ENCODE results near the gene LRRC49.

LRRC49 gene

GRCh38 chr15:70873232-70874054, 19.2 kb upstream of the LRRC49 start:
- H3K27ac ChIP-seq = peak overlapping the region; percentile 66
- TF ChIP-seq CTCF (conservative IDR thresholded peaks at IDR 0.05) = no peak

DNA sequence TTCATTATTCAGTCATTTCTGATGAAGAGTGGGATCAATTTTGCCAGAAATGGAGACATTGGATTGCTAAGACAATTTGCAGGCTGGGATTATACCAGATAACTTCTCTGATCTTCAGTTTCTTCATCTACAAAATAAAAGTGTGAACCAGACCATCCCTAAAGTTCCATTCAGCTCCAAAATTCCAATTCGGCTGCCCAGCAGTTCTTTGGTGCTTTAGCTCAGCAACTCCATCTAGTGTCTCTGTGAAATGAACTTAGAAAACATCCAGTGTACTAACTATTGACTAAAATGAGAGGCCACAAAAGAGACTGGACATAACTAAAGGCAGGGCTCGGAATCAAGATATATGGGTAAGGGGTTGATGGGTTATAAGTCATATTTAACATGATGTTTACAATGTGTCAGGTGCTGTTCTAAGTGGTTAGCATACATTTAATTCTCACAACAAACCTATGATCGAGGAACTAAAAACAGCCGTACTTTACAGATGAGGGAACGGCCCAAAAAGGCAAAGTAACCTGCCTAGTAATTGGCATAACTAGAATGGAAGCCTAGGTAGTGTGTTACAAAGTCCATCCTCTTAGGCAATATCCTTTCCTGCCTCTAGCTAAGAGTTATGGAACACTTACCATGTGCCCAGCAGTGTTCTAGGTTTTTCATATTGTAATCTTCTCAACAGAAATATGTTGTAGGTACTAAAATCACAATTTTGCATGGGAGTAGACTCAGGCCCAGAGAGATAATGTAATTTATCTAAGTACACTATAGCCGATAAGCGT, 17.4 kb upstream of the LRRC49 start:
- peak; percentile 80 for TF ChIP-seq CTCF (conservative IDR thresholded peaks at IDR 0.05)
- peak overlapping the region; percentile 66 for H3K27ac ChIP-seq

DNA sequence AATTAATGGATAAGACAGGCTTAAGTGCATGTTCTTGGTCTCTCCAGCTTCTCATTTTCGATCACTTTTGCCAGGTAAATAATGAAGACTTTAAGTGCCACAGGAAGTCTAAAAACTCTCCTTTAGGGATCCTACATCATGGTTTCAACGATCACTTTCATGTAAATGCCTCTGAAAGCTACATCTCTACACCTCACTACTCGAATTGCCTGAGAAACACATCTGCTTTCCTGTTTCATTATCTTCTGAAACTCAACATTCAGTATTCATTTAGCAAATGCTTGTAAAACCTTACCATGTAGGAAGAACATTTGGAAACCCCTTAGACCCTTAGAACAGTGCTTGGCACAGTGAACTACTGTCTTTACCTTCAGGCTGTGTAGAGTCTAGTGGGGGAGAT, 16.6 kb upstream of the LRRC49 start:
- H3K27ac ChIP-seq = peak overlapping the region; percentile 66
- no peak for TF ChIP-seq CTCF (conservative IDR thresholded peaks at IDR 0.05)

GRCh38 chr15:70876683-70877082, 15.9 kb upstream of the LRRC49 start:
- no peak overlapping the region; the same call in 1 of the 2 replicates for H3K27ac ChIP-seq
- no peak for TF ChIP-seq CTCF (conservative IDR thresholded peaks at IDR 0.05)

- TF ChIP-seq CTCF (conservative IDR thresholded peaks at IDR 0.05) = no peak
- H3K27ac ChIP-seq = no peak overlapping the region
These were observed 13.2 kb upstream of the LRRC49 start for GRCh38 chr15:70879401-70879800.

GRCh38 chr15:70880781-70881180, 11.8 kb upstream of the LRRC49 start:
- TF ChIP-seq CTCF (conservative IDR thresholded peaks at IDR 0.05) = no peak
- no peak overlapping the region for H3K27ac ChIP-seq

DNA sequence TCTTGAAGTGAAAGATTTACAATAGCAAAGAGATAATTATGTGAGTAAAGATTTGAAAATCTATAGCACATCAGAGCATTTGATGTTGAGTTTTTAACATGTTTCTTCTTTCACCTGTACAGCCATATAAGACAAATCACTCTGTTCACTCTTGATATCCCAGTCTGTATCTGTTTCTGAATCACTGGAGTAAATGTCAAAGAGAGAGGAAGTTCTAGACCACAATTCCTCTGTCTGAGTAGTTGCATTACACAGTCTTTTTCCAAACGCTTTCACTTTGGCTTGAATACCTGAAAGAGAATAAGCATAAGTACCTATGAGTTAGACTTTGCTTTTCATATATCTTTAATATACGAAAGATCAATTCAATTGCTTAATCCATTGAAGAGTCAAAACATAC, 10.3 kb upstream of the LRRC49 start:
- no peak for TF ChIP-seq CTCF (conservative IDR thresholded peaks at IDR 0.05)
- no peak overlapping the region for H3K27ac ChIP-seq
